ENCODE results near the gene NT5DC2.

DNA sequence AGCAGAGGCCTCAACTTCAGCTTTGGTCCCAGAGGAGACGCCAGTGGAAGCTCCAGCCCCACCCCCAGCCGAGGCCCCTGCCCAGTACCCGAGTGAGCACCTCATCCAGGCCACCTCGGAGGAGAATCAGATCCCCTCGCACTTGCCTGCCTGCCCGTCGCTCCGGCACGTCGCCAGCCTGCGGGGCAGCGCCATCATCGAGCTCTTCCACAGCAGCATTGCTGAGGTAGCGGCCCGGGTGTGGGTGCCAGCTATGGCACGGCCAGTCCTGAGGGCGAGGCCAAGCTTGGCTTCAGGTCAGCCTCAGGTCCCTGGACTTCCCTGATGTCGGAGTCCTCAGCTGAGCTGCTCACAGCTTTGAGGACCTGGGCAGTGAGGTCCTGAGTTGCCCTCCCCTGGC is 44.2 kb downstream of the NT5DC2 start:
- TF ChIP-seq, protein P1, sequence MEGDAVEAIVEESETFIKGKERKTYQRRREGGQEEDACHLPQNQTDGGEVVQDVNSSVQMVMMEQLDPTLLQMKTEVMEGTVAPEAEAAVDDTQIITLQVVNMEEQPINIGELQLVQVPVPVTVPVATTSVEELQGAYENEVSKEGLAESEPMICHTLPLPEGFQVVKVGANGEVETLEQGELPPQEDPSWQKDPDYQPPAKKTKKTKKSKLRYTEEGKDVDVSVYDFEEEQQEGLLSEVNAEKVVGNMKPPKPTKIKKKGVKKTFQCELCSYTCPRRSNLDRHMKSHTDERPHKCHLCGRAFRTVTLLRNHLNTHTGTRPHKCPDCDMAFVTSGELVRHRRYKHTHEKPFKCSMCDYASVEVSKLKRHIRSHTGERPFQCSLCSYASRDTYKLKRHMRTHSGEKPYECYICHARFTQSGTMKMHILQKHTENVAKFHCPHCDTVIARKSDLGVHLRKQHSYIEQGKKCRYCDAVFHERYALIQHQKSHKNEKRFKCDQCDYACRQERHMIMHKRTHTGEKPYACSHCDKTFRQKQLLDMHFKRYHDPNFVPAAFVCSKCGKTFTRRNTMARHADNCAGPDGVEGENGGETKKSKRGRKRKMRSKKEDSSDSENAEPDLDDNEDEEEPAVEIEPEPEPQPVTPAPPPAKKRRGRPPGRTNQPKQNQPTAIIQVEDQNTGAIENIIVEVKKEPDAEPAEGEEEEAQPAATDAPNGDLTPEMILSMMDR (conservative IDR thresholded peaks at IDR 0.05 in 1 of 2, IDR thresholded peaks at IDR 0.05 in 1 of 2; ENCODE audit: low read depth in 1 of 2, low read length in 2 of 2) = no peak
- TF ChIP-seq EZH2 (IDR thresholded peaks at IDR 0.05; ENCODE audit: low read length, missing control alignments) = no peak

All from fibroblast of lung (primary cell).